GM18867 (cell line): ENCODE measurements around the gene TDRD7.
"Not testable (repeated sequence)": the region's sequence is repeated elsewhere in the genome, so short reads cannot be mapped to it uniquely, and the experiment has no call there.

ENCODE experiments used
- ATAC-seq: cut with Tn5 transposase; IDR thresholded peaks from one replicate; pipeline ENCODE4 v1.9.1; 2021; ENCODE audit warnings: mild to moderate bottlenecking, moderate library complexity; ENCODE audit not compliant: unreplicated experiment

Gene TDRD7

GRCh38 chr9:97425973-97426336 is 14.1 kb downstream of the TDRD7 start:
- ATAC-seq, result no peak

GRCh38 chr9:97427885-97428284 is 16.0 kb downstream of the TDRD7 start:
- ATAC-seq, result no peak

- no peak for ATAC-seq
These were observed 18.6 kb downstream of the TDRD7 start for GRCh38 chr9:97430316-97431043.

GRCh38 chr9:97431044-97431441 is 19.1 kb downstream of the TDRD7 start:
- no peak for ATAC-seq

GRCh38 chr9:97431549-97432143 is 19.8 kb downstream of the TDRD7 start:
- peak; percentile 46 for ATAC-seq

GRCh38 chr9:97437051-97437600 is 25.2 kb downstream of the TDRD7 start:
- no peak for ATAC-seq

GRCh38 chr9:97438257-97438656 is 26.4 kb downstream of the TDRD7 start:
- ATAC-seq, result no peak

- ATAC-seq, result no peak
These were observed 26.8 kb downstream of the TDRD7 start for GRCh38 chr9:97438666-97439065.

GRCh38 chr9:97440160-97440559 is 28.3 kb downstream of the TDRD7 start:
- no peak for ATAC-seq

GRCh38 chr9:97441729-97442128 is 29.8 kb downstream of the TDRD7 start:
- ATAC-seq, result no peak

- no peak for ATAC-seq
These were observed 33.3 kb downstream of the TDRD7 start for GRCh38 chr9:97445119-97445701.

GRCh38 chr9:97447001-97447400 is 35.1 kb downstream of the TDRD7 start:
- no peak for ATAC-seq

- ATAC-seq, result not testable (repeated sequence)
These were observed 41.7 kb downstream of the TDRD7 start for GRCh38 chr9:97453573-97453972.

GRCh38 chr9:97456841-97457240 is 44.9 kb downstream of the TDRD7 start:
- ATAC-seq, result not testable (repeated sequence)

- ATAC-seq, result no peak
These were observed 47.4 kb downstream of the TDRD7 start for GRCh38 chr9:97459326-97459725.

GRCh38 chr9:97462159-97462558 is 50.3 kb downstream of the TDRD7 start:
- ATAC-seq, result no peak

GRCh38 chr9:97462914-97463313 is 51.0 kb downstream of the TDRD7 start:
- ATAC-seq, result no peak

- peak; percentile 84 for ATAC-seq
These were observed 57.0 kb downstream of the TDRD7 start for GRCh38 chr9:97468658-97469448.

- no peak for ATAC-seq
These were observed 58.2 kb downstream of the TDRD7 start for GRCh38 chr9:97470076-97470475.

- no peak for ATAC-seq
These were observed 61.8 kb downstream of the TDRD7 start for GRCh38 chr9:97473717-97474116.

GRCh38 chr9:97474372-97474925 is 62.6 kb downstream of the TDRD7 start:
- ATAC-seq, result no peak
